Kidney glomerular epithelial cell (primary cell): ENCODE results near the gene DENND6A.
"Not testable (repeated sequence)": the region's sequence is repeated elsewhere in the genome, so short reads cannot be mapped to it uniquely, and the experiment has no call there.

Experiments used
- DNase-seq: peaks from one replicate; lab custom pipeline; 2025; lab: John Stamatoyannopoulos, UW

DENND6A gene

GRCh38 chr3:57694146-57694545 lies 1.3 kb upstream of the DENND6A start:
- DNase-seq, result peak; percentile 33

GRCh38 chr3:57692133-57692395 lies 813 bp downstream of the DENND6A start:
- not testable (repeated sequence) for DNase-seq

- peak; percentile 9 for DNase-seq
Observed at GRCh38 chr3:57691411-57692132, 1.3 kb downstream of the DENND6A start.

- DNase-seq, result no peak
Observed at GRCh38 chr3:57689367-57690053, 3.4 kb downstream of the DENND6A start.

GRCh38 chr3:57688291-57688690 lies 4.6 kb downstream of the DENND6A start:
- DNase-seq, result no peak

GRCh38 chr3:57683286-57683685 lies 9.6 kb downstream of the DENND6A start:
- no peak for DNase-seq

GRCh38 chr3:57682284-57682683 lies 10.6 kb downstream of the DENND6A start:
- no peak for DNase-seq

- DNase-seq, result no peak
Observed at GRCh38 chr3:57681691-57682090, 11.2 kb downstream of the DENND6A start.

- no peak for DNase-seq
Observed at GRCh38 chr3:57680046-57680445, 12.8 kb downstream of the DENND6A start.

GRCh38 chr3:57675530-57675929 lies 17.3 kb downstream of the DENND6A start:
- peak; percentile 8 for DNase-seq

- no peak for DNase-seq
Observed at GRCh38 chr3:57673156-57673555, 19.7 kb downstream of the DENND6A start.

GRCh38 chr3:57670543-57670942 lies 22.3 kb downstream of the DENND6A start:
- DNase-seq, result no peak

GRCh38 chr3:57661404-57661803 lies 31.5 kb downstream of the DENND6A start:
- DNase-seq, result no peak

- DNase-seq, result no peak
Observed at GRCh38 chr3:57659806-57660439, 33.0 kb downstream of the DENND6A start.

GRCh38 chr3:57659004-57659673 lies 33.7 kb downstream of the DENND6A start:
- DNase-seq, result no peak

- DNase-seq, result no peak
Observed at GRCh38 chr3:57658536-57658935, 34.3 kb downstream of the DENND6A start.

GRCh38 chr3:57655727-57656126 lies 37.1 kb downstream of the DENND6A start:
- DNase-seq, result no peak

GRCh38 chr3:57654267-57654666 lies 38.6 kb downstream of the DENND6A start:
- DNase-seq, result no peak

GRCh38 chr3:57652203-57652602 lies 40.7 kb downstream of the DENND6A start:
- DNase-seq, result no peak

GRCh38 chr3:57647292-57647940 lies 45.5 kb downstream of the DENND6A start:
- DNase-seq, result no peak

- peak; percentile 22 for DNase-seq
Observed at GRCh38 chr3:57646723-57647122, 46.2 kb downstream of the DENND6A start.

- DNase-seq, result no peak
Observed at GRCh38 chr3:57644740-57645139, 48.1 kb downstream of the DENND6A start.
